ENCODE results near the gene NOS1. TPM values are rescaled to one million over a fixed set of nuclear protein-coding genes. Genes with fewer than 3 reads are reported as not detected.

Gene NOS1
- total RNA-seq, 4 donors from 2014 or later, result not detected

DNA sequence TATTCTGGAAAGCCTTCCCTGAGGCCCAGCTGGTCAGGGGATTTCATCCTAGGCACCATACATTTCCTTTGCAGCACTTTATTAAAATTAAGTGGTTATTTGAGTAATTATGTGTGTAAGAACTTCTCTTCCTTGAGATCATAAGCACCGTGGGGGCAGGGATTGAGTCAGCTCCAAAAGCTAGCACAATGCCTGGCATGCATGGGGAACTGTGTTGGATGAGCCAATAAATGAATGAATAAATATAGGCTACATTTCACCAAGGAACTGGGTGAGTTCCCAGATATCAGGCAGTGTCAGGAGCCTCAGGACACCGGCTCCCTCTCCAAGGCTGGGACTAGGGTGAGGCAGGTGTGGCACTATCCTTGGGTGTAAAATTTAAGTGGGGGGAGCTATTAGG is 88.3 kb downstream of the NOS1 start:
- TF ChIP-seq, protein P1, sequence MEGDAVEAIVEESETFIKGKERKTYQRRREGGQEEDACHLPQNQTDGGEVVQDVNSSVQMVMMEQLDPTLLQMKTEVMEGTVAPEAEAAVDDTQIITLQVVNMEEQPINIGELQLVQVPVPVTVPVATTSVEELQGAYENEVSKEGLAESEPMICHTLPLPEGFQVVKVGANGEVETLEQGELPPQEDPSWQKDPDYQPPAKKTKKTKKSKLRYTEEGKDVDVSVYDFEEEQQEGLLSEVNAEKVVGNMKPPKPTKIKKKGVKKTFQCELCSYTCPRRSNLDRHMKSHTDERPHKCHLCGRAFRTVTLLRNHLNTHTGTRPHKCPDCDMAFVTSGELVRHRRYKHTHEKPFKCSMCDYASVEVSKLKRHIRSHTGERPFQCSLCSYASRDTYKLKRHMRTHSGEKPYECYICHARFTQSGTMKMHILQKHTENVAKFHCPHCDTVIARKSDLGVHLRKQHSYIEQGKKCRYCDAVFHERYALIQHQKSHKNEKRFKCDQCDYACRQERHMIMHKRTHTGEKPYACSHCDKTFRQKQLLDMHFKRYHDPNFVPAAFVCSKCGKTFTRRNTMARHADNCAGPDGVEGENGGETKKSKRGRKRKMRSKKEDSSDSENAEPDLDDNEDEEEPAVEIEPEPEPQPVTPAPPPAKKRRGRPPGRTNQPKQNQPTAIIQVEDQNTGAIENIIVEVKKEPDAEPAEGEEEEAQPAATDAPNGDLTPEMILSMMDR (IDR thresholded peaks at IDR 0.05; ENCODE audit: low read depth), result no peak

DNA sequence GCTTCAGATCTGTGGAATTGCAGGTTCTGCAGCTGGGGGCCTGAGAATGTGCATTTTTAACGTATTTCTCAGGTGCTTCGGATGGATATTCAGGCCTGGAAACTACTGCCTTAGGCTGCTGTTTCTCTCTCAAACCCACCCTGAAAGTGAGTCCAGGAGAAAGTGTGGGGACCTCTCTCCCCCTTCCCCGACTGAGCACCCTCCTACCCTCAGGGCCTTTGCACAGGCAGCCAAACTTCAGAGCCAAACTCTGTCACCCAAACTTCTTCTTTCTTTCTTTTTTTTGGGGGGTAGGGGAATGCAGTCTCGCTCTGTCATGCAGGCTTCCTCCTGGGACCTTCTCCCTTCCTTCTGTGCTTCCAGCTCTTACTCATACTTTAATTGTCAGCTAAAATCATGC is 88.7 kb downstream of the NOS1 start:
- TF ChIP-seq, protein P1 (IDR thresholded peaks at IDR 0.05; ENCODE audit: low read depth), result no peak

DNA sequence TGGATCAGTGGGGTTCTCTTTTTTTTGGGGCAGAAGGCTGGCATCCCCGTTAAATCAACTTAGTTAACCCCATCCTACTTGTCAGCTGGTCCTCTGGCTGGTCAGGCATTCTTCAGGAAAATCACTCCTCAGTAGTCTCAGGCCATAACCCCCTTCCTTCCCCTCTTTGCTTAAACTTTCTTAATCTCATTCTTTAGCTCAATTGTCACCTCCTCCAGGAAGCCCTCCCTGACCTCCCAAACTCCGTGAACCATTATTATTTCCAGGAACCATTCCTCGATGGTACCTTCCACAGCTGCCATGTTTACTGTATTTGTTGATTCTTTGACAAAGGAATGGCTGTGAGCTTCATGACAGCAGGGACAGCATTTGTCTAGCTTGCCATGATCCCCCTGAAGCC is 98.7 kb downstream of the NOS1 start:
- TF ChIP-seq, protein P1 (IDR thresholded peaks at IDR 0.05; ENCODE audit: low read depth), result no peak

DNA sequence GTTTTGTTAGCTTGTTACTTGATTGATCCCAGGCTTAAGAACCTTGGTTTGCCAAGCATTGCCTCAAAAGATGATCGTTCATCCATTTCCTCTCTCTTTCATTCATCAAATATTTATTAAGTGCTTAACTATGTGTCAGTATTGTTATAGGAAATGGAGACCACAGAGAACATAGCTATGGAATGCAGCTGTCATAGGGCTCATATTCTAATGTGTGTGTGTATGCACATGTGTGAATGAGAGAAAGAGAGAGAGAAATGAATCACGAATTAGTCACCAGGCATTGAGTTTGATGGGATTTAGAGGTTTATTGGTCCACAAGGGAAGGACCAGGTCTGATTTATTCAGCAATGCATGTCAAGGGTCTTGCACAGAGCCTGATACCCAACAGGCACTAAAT is 100.2 kb downstream of the NOS1 start:
- TF ChIP-seq, protein P1 (IDR thresholded peaks at IDR 0.05; ENCODE audit: low read depth), result no peak

DNA sequence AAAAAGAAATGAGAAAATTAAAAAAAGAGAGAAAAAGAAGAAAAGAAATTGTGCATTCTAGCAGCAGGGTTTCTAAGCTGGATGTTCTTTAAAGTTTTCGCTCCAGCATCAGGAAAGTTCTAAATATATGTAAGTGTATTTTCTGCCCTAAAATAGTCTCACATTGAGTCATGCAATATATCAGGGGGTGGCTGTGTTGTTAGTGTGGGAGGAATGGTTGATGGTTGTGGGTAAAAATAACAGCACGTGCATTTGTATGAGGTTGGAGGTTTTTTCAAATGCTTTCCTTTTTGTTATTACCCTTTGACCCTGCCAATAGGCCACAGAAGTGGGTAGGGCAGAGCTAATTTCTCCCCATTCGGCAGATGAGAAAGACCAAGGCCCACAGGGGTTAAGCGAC is 106.0 kb downstream of the NOS1 start:
- TF ChIP-seq, protein P1 (IDR thresholded peaks at IDR 0.05; ENCODE audit: low read depth), result no peak

DNA sequence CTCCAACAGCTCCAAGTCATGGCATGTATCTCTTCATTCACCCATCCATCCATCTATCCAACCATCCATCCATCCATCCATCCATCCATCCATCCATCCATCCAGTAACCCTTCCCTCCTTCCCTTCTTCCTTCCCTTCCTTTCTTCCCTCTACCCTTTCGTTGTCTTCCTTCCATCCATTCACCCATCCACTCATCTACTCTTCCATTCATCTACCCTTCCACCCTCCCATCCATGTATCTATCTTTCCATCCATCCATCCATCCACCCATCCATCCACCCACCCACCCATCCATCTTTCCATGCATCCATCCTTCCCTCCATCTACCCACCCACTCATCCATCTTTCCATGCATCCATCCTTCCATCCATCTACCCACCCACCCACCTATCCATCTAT is 117.9 kb downstream of the NOS1 start:
- TF ChIP-seq, protein P1 (IDR thresholded peaks at IDR 0.05; ENCODE audit: low read depth), result no peak

DNA sequence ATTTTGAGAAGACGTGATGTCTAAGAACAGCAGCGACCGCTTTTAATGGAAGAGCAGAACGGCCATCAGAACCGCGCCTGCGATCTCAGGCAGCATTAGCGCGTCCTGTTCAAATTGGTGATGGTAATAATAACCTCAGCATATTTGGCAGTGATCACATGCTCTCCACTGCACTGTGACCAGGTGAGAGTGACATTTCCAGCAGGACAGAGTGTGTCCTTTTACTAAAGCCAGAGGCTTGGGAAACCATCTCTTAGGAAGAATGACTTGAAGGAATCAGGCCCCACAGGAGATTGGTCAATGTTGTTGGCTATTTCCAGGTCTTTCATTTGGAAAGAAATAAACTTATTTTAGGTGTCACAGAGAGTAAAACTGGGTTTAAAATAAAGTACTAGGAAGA is 119.7 kb downstream of the NOS1 start:
- TF ChIP-seq, protein P1 (IDR thresholded peaks at IDR 0.05; ENCODE audit: low read depth), result no peak
